Stimulated activated CD4-positive, alpha-beta T cell treated with anti-CD3 and anti-CD28 coated beads, Interleukin-4, amount 100 ng/mL, for 48 hours (primary cell): Measurements from ENCODE around the gene CAMK1D.
"Not testable (repeated sequence)": the region's sequence is repeated elsewhere in the genome, so short reads cannot be mapped to it uniquely, and the experiment has no call there.

ENCODE experiments used
- DNase-seq, 2 donors: peaks; one replicate each; pipeline ENCODE4 v3.0.0-alpha.2; 2020; ENCODE audit warnings: low read depth in 2 of 2

CAMK1D gene

GRCh38 chr10:12492016-12492415 is 142.7 kb downstream of the CAMK1D start:
- DNase-seq: no peak

DNA sequence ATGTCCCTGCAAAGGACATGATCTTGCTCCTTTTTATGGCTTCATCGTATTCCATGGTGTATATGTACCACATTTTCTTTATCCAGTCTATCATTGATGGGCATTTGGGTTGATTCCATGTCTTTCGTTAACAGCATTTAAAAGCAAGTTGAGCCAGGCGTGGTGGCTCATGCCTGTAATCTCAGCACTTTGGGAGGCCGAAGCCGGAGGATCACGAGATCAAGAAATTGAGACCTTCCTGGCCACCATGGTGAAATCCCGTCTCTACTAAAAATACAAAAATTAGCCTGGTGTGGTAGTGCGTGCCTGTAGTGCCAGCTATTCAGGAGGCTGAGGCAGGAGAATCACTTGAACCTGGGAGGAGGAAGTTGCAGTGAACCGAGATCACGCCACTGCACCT is 147.7 kb downstream of the CAMK1D start:
- DNase-seq: not testable (repeated sequence)

DNA sequence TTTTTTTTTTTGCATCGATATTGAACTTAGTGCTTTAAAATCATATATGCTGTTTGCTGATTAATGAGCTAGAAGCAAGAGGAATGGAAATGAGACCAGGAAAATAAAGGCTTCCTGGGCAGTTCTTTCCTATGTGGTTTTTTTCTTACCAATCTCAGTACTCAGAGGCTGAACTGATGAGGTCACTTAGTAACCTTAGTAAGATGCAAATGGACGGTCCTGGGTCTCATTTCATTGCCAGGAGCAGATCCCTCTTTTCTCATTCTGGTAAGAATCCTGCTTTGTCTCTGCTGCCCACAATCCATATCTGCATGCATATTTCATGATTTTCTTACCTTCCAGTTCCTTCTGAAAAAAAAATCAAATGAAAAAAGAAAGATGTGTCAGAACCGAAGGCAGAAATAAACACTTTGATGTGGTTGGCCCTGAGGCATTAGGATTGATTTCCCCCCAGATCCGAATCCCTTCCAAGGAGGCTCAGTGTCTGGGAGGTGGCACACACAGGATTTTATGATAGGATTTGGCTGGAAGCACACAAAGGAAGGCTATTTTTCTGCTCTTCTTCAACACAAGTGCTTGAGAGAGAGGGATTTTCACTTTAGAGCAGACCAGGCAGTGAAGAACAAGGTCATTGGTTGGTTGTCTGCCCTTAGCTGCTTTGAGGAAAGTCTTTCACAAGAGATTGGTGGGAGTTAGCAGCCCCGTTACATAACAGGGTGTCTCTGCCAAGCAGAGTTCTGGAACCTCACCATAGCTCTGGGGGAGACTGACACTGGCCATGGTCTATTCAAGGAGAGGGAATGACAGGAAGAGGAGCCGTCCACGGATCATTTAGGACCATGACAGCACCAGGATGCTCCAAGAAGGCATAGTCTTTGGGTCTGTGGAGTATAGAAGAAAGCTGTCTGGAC is 150.0 kb downstream of the CAMK1D start:
- no peak for DNase-seq

GRCh38 chr10:12500381-12501303 is 151.3 kb downstream of the CAMK1D start:
- DNase-seq: no peak

DNA sequence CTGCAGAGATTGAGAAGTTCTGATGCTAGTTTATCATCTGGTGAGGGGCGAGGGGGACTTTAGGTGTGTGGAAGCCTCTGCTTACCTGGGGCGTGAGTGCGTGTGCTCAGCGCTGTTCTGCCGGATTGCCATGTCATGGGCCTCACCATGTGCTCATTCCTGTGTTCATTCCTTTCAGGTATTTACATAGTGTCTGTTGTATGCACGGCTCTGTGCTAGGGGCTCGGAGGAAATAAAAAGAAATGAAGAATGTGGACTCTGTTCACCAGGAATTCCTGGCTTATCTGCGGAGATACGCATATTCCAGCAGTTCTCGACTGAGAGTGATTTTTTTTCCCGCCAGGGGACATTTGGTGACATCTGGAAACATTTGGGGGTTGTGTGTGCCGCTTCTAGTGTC is 152.0 kb downstream of the CAMK1D start:
- DNase-seq: no peak

DNA sequence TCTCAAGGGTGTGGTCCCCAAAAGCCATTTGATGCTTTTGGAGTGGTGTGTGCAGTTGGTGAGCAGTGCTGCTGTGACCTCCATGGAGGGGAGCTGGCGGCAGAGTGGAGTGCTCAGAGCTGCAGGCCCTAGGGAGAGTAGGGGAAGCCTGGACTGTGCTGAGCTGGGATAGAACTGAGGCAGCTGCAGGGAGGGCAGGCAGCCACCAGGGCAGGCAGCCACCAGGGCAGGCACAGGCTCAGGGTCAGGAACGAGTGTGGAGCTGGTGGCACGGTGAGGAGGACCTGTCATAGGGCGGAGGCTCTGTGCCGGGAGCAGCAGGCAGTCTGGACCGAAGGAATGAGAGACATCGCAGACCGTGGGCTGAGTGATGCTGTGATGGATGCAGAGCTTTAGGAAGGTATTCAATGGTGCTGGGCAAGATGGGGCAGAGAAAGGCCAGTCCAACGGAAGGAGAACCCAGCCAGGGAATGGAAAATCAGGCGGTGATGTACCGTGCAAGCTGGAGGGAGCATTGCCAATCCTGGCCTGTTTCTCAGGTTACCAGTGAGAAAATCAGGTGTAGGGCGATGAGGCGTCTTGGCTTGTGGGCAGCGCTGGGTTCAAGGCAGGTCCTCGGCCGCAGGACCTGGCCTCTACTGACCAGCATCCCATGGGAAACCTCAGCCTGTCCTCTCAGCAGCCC is 152.6 kb downstream of the CAMK1D start:
- no peak for DNase-seq

DNA sequence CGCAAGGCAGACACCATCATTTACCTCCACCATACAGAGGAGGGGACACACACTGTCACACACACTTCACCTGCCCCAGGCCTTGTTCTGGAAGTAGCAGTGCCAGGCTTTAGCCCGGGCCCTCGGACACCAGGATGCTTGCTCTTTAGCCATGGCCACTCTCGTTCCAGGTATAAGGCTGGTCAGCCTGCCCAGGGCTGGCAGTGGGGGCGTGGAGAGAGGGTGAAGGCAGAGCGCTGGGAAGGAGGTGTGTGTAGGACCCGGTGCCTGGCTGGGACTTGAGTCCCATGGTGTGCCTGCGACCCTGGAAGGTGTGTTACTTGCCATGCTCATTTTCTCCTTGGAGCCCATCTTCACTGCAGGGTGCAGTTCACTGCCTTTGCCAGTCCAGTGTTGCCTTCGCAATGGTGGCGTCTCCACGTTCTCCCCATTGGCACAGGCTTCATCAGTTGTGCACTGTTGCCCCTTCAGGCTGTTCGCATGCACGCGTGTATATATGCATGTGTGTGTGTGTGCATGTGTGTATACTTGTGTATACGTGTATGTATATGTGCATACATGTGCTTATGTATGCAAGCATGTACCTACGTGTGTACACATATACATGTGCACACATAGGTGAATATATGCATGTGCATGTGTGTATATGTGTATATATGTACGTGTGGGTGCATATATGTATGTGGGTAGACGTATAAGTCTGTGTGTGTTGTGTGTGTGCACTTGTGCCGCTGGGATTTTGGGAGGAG is 153.4 kb downstream of the CAMK1D start:
- DNase-seq: no peak

GRCh38 chr10:12503311-12503710 is 154.0 kb downstream of the CAMK1D start:
- no peak for DNase-seq

GRCh38 chr10:12504176-12504575 is 154.8 kb downstream of the CAMK1D start:
- no peak for DNase-seq

DNA sequence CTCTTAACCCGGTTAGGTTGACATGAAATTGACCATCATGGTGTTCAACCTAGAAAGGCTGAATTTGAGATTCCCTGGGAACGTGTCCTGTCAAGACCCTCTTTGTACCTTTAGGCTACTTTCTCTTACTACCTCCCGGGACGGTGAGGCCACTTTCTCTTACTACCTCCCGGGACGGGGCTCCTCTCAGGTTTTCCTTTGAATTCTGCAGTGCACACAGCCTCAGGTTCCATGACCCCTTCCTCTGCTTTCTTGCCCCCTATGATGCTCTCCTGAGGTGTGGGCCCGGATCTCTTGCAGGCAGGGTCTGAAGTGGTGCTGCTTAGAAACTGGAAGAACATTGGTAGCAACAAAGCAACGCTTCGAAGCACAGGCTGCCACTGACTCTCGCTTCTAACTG is 155.3 kb downstream of the CAMK1D start:
- DNase-seq: no peak

DNA sequence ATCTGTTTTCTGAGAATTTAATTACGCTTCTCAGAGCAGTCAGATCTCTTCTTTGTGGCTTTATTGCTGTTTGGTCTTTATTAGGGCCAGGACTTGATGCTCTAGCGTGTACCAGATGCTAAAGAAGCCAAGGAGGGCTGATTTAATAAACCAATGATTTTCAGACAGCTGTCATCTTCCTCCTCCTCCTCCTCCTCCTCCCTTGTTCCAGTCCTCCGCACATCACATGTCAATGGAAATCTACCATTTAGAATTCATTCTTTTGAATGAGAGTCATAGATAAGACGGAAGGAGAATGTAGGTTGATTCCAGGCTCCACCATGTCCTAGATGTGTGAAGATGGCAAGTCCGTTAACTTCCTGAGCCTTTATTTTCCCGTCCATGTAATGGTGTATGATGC is 156.3 kb downstream of the CAMK1D start:
- DNase-seq: no peak

- DNase-seq: no peak
These were observed 158.0 kb downstream of the CAMK1D start for GRCh38 chr10:12507165-12507850.

GRCh38 chr10:12508165-12508564 is 158.8 kb downstream of the CAMK1D start:
- no peak for DNase-seq

- DNase-seq: no peak
These were observed 159.9 kb downstream of the CAMK1D start for GRCh38 chr10:12509016-12509793.

DNA sequence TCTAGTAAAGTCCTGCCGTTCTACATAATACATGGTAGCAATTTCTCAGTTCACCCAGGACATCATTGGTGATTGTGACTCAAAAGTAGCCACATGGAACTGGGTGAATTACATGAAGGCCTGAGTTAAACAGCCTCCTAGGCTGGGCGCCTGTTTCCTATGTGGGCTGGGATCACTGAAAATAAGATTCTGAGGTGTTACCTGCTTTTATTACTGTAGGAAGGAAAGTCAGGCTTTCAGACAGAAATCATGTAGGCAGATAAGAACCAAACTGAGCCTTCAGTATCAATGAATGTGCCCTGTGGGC is 160.4 kb downstream of the CAMK1D start:
- no peak for DNase-seq

DNA sequence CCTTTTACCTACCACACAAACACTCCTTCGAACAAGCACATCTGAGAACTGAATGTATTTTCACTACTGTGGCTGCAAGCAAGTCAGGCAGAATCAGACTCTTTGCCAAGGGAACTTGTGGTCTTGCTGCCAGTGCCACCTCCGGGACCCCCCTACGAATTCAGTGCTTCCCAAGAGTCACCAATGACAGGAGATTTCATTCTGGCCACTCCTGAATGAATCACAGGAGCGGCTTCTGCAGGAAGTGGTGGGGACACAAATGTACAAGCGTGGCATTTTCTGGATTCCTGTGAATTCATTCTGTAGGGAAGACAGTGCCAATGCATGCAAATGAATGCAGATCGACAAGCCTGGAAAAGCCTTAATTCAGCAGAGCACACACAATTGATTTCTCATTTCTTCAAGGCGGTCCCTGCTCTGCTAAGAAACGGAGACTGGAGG is 161.2 kb downstream of the CAMK1D start:
- DNase-seq: no peak

DNA sequence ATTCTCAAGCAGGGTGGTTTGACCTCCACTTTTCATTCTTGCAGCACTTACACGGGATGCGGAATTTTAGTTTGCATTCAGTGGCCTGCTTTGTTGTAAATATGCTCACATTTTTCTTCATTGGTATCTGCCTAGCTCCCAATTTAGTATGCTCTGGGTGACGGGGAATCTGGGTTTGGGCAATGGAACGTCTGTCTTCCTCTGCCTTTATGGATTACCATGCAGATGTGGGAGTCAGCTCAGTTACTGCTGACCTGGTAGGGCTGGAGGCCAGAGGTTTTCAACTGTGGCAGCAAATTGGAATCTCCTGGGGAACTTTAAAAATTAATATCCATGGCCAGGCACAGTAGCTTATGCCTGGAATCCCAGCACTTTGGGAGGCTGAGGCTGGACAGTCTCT is 161.6 kb downstream of the CAMK1D start:
- no peak for DNase-seq

DNA sequence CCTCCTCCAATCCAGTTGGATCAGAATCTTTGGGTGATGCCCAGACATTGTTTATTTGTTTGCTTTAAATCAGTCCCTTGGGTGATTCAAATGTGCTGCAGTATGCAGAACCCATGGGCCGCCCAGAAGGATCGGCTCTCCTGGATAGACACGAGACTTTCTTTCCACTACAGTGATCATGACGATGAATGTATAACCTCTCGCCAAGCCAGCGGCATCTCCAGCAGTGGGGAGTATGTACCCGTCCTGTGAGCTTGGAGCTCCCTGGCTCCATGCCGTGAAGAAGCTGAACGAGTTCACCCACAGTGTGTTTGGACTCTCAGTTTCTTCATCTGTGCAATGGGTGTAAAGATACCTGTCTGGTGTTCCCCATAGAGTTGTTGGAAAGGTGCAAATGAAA is 162.3 kb downstream of the CAMK1D start:
- no peak for DNase-seq

GRCh38 chr10:12512332-12513002 is 163.1 kb downstream of the CAMK1D start:
- no peak for DNase-seq

- no peak for DNase-seq
These were observed 163.6 kb downstream of the CAMK1D start for GRCh38 chr10:12513003-12513365.
